Germinal center (tissue), 1 donor: Measurements from ENCODE around the gene ALKBH5.
A peak's percentile ranks its signal among the peaks of the same experiment; 100 is the strongest.

Experiments
- DNase-seq: peaks from one replicate; pipeline ENCODE4 v3.0.0; 2012; ENCODE audit warnings: mixed read lengths, low spot score

Gene ALKBH5

DNA sequence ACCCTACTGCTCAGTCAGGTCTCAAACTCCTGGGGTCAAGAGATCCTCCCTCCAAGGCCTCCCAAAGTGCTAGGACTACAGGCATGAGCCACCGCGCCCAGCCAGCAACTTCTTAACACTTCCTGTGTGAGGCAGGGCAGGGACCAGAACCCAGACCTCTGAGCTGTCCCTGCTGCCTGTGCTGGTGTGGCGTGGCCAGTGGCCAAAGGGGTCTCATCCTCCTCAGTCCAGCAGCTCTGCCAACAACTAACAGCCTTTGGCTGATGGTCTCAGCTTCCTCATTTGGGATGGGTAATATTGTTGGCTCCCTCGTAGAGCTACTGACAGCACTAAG, 40.4 kb downstream of the ALKBH5 start:
- no peak for DNase-seq

DNA sequence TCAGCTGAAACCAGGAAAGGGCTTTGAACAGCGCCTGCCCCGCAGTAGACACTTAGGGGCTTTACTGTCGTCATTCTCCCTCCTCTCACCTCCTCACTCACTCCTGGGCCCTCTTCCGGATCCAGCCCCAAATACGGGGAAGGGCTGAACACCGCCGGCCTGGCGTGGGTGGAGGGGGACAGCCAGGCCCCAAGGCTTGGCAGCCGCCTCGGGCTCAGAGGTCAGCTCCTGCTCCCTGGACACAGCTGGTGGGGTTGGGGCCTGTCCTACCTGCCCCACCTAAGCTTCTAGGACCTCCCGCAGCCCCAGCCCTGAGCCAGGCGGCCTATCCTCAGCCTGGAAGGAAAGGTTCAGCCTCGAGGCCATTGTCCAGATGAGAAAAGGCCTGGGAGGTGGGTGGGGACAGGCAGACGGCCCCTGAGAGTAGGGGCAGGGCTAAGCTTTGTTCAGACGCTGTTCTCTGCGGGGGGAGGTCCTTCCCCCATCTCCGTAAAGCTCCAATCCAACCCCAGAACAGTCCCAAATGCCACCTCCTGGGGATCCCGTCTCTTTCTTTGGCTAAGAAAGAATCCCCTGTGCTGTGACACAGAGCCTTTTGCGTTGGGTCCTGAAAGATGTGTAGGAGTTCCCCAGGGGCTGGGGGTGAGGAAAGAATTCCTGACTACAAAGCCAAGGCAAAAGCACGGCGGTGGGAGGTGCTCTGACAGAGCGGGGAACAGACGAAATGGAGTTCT, 40.9 kb downstream of the ALKBH5 start:
- no peak for DNase-seq

- DNase-seq, result peak; percentile 99
Measured at GRCh38 chr17:18225121-18225641, 41.6 kb downstream of the ALKBH5 start, which contains the start of gene LLGL1. TSS of gene LLGL1 (plus strand) at chr17:18225635. CDS start at chr17:18225683, 48 bp downstream.

GRCh38 chr17:18225642-18226283, 42.1 kb downstream of the ALKBH5 start:
- DNase-seq, result no peak

- no peak for DNase-seq
Measured at GRCh38 chr17:18226284-18226945, 42.8 kb downstream of the ALKBH5 start.

DNA sequence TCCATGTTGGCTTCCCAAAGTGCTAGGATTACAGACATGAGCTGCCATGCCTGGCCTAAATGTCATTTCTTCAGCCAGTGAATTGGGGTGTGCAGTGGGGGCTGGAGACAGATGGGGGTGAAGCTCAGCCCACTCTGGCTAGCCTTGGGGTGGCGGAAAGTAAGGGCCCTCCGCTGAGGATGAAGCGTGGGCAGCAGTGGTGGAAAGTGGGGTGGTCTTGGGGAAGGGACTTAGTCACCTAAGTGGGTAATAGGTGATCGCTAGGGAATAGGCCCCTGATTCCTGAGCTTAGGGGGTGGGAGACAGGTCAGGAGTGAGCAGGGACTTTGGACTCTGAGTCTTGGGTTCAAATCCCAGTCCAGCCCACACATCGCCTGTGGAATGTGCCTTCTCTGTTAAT, 44.0 kb downstream of the ALKBH5 start:
- DNase-seq, result no peak

DNA sequence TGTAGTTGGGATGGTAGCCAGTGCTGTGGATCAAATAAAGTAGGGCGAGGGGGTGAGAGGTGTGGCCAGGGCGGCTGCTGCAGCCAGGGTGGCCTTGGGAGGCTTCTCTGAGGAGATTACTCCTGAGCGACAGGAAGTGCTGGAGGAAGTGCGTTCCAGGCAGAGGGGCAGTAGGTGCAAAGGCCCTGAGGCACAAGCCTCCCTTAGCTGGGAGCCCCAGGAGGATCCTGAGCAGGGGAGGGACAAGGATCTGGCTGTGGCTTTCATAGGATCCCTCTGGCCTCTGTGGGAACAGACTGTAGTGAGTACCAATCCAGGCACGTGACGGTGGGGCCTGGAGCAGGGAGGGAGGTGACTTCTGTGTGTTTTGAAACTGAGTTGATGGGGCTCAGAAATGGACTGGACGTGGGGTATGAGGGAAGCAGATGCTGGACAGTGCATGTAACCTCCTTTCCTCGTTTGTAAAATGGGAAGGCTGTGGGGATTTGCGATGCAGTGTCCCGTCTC, 44.6 kb downstream of the ALKBH5 start:
- DNase-seq, result no peak

- DNase-seq, result no peak
Measured at GRCh38 chr17:18229254-18229653, 45.6 kb downstream of the ALKBH5 start.

- no peak for DNase-seq
Measured at GRCh38 chr17:18229771-18230170, 46.1 kb downstream of the ALKBH5 start.

GRCh38 chr17:18230288-18231141, 46.9 kb downstream of the ALKBH5 start:
- no peak for DNase-seq

GRCh38 chr17:18231164-18231563, 47.5 kb downstream of the ALKBH5 start:
- no peak for DNase-seq

GRCh38 chr17:18233803-18234518, 50.3 kb downstream of the ALKBH5 start:
- no peak for DNase-seq

- no peak for DNase-seq
Measured at GRCh38 chr17:18234853-18235380, 51.3 kb downstream of the ALKBH5 start.

DNA sequence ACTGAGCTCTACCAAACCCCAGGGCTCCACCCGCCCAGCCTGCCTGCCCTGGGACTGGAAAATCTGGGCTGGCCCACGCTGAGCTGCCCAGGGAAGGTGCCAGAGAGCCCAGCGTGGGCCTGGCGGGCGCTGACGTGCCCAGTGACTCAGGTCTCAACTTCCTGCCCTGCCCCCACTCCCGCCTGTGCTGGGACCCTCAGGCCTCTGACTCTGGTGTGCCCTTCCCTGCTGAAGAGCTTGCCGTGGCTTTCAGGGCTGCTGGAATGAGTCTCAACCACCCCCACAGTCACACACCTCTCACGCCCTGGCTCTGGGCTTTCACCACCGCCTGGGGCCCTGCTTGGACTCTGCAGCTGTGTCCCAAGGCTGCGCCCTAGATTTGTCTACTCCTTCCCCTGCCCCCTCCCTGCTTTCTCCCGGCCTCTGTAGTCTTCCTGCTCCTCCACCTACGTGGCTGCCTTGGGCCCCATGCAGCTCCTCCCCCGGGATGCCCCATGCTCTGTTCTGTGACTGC, 52.2 kb downstream of the ALKBH5 start:
- no peak for DNase-seq

DNA sequence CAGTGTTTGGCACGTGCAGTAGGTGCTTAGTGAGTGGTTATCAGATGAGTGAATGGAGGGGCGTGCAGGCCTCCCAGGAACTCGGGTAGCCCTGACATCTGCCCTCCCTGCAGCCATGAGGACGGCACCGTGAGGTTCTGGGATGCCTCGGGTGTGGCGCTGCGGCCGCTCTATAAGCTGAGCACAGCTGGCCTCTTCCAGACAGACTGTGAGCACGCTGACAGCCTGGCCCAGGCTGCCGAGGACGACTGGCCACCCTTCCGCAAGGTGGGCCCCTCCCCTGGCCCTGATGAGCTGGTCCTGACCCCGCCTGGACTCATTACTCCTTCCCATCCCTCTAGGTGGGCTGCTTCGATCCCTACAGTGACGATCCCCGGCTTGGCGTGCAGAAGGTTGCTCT, 52.9 kb downstream of the ALKBH5 start:
- DNase-seq, result no peak

DNA sequence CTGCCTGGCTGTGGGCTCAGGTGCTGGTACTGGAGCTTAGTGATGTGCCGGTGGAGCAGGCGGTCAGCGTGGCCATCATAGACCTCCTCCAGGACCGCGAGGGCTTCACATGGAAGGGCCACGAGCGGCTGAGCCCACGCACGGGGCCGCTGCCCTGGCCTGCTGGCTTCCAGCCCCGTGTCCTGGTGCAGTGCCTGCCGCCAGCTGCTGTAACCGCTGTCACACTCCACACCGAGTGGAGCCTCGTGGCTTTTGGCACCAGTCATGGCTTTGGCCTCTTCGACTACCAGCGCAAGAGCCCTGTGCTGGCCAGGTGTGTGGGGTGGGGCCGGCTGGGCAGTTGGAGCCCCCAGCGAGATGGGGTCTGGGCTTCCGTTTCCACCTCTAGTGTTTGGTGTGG, 53.8 kb downstream of the ALKBH5 start:
- no peak for DNase-seq

DNA sequence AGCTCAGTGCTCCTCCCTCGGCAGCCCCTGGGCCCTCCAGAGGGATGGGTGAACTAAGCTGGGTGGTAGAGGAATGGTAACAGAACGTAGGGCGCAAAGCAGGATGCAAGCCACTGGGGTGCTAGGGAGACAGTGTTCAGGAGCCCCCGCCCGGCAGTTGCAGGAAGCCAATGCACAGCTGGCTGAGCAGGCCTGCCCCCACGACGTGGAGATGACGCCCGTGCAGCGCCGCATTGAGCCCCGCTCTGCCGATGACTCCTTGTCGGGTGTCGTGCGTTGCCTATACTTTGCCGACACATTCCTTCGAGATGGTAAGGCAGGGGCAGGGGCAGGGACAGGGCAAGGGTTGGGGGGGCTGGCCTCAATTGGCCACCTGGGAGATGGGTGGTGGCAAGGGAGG, 54.7 kb downstream of the ALKBH5 start:
- no peak for DNase-seq

GRCh38 chr17:18240449-18240848, 56.8 kb downstream of the ALKBH5 start:
- DNase-seq, result no peak

DNA sequence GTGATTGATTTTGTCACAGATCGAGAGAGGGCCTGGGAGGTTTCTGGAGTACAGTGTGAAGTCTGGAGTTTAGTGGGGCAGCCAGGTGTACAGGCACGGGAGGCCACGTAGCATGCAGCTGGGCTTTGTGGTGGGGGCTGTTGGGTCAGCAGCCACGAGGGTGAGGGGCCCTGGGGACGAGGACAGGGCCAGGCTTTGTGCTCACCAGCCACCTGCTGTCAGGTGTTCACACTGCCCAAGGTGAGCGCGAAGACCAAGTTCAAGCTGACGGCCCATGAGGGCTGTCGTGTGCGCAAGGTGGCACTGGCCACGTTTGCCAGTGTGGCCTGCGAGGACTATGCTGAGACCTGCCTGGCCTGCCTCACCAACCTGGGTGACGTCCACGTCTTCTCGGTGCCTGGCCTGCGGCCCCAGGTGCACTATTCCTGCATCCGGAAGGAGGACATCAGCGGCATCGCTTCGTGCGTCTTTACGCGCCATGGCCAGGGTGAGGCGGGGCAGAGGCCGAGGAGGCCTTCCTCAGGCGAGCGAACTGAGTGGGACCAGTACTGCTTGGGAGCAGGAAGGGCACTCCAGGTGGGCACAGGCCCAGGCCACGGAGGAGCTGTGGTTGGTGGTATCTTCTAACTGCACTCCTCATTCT, 57.7 kb downstream of the ALKBH5 start:
- DNase-seq, result no peak
